K562 (cell line): Measurements from ENCODE around the gene RBBP8. TPM values are rescaled to one million over a fixed set of nuclear protein-coding genes. Genes with fewer than 3 reads are reported as not detected.

ENCODE experiments used
- ATAC-seq: fragments of 200-7000 bp; cut with Tn5 transposase; 3 replicates; pipeline ENCODE4 v1.9.1; 2020; ENCODE audit warnings: moderate library complexity
- BruUV-seq: library from RNA; stranded (reverse); fragments of 400-500 nt; replicated peaks from 2 replicates; lab custom pipeline; 2021; lab: Mats Ljungman, UMichigan
- CTCF ChIA-PET: fragments of 300-600 bp; formaldehyde crosslinking; extraction: SDS; loops from one replicate; lab custom pipeline; 2021; ENCODE audit warnings: low intra/inter-chr PET ratio; lab: Yijun Ruan, JAX
- POLR2A ChIA-PET: fragments of 300-600, 350-650 bp; sonication (Branson Sonifier 250); formaldehyde crosslinking; extraction: SDS; loops from one replicate; lab custom pipeline; 2021; ENCODE audit warnings: antibody characterized with exemption, inconsistent platforms; lab: Yijun Ruan, JAX
- DNase-seq, 4 experiments: peaks; one replicate each; pipeline versions ENCODE4 v3.0.0 to v3.0.0-alpha.2; 2011 to 2018; ENCODE audit warnings: low spot score in 3 of 4, mixed read lengths in 3 of 4; ENCODE audit errors: extremely low read depth in 1 of 4
- FAIRE-seq: peaks from 2 replicates; lab custom pipeline; 2011; peaks lifted over from hg19 to GRCh38; lab: Jason Lieb, UNC
- H2AFZ ChIP-seq: 2 replicates; pipeline ENCODE4 v1.6.0; 2011; ENCODE audit warnings: low read depth, low read length, control low read depth, inconsistent platforms
- H3K27ac ChIP-seq: fragments of 200-600 bp; 3 replicates; pipeline ENCODE4 v1.8.0; 2011; ENCODE audit warnings: low read depth, mild to moderate bottlenecking, control low read depth, inconsistent platforms, low read length, moderate library complexity, mixed read lengths; ENCODE audit errors: extremely low read depth
- H3K27me3 ChIP-seq, 2 experiments: fragments of 300-600 bp in 1 of 2; 2 replicates in 1 of 2; 3 replicates in 1 of 2; pipeline versions ENCODE4 v1.6.0 to v1.8.0; 2011; ENCODE audit warnings: inconsistent platforms in 2 of 2, low read length in 2 of 2, mild to moderate bottlenecking in 1 of 2, mixed read lengths in 1 of 2, moderate library complexity in 1 of 2; ENCODE audit not compliant: control insufficient read depth in 2 of 2, insufficient read depth in 2 of 2
- H3K36me3 ChIP-seq: fragments of 300-600 bp; 3 replicates; pipeline ENCODE4 v1.8.0; 2011; ENCODE audit warnings: mild to moderate bottlenecking, low read length, inconsistent platforms; ENCODE audit not compliant: control insufficient read depth, insufficient read depth
- H3K4me1 ChIP-seq, 2 experiments: fragments of 200-600 bp in 1 of 2; replicated peaks in 1 of 2; 2 replicates in 1 of 2; 3 replicates in 1 of 2; pipeline versions ENCODE4 v1.5.1 to v1.8.0; 2011; ENCODE audit warnings: inconsistent platforms in 2 of 2, low read length in 2 of 2, mild to moderate bottlenecking in 1 of 2, mixed read lengths in 1 of 2, moderate library complexity in 1 of 2; ENCODE audit not compliant: control insufficient read depth in 2 of 2, insufficient read depth in 2 of 2
- H3K4me2 ChIP-seq: 2 replicates; pipeline ENCODE4 v1.6.1; 2011; ENCODE audit warnings: low read length, control low read depth, inconsistent platforms, mixed read lengths; ENCODE audit not compliant: insufficient read depth
- H3K4me3 ChIP-seq: fragments of 200-600 bp; sonication (generic), shearing (Covaris generic); 2 replicates; pipeline ENCODE4 v1.5.1; 2016; ENCODE audit warnings: control low read depth, inconsistent platforms
- H3K79me2 ChIP-seq: fragments of 200-600 bp; 3 replicates; pipeline ENCODE4 v1.8.0; 2011; ENCODE audit warnings: low read length, inconsistent platforms; ENCODE audit not compliant: control insufficient read depth, insufficient read depth
- H3K9ac ChIP-seq, 2 experiments: 2 replicates each; pipeline versions ENCODE4 v1.6.0 to v1.6.1; 2011; ENCODE audit warnings: low read depth in 2 of 2, low read length in 2 of 2, control low read depth in 1 of 2, inconsistent platforms in 1 of 2, mild to moderate bottlenecking in 1 of 2, mixed read lengths in 1 of 2; ENCODE audit not compliant: insufficient read depth in 1 of 2
- H3K9me1 ChIP-seq: one replicate; pipeline ENCODE4 v1.6.0; 2011; ENCODE audit warnings: inconsistent platforms, mild to moderate bottlenecking, low read length, moderate library complexity; ENCODE audit not compliant: control insufficient read depth, insufficient read depth
- H3K9me3 ChIP-seq: replicated peaks from 2 replicates; pipeline ENCODE4 v1.5.1; 2011; ENCODE audit warnings: low read depth, low read length, inconsistent platforms; ENCODE audit not compliant: control insufficient read depth, insufficient read depth
- H4K20me1 ChIP-seq: replicated peaks from 2 replicates; pipeline ENCODE4 v1.6.1; 2011; ENCODE audit warnings: low read length, inconsistent platforms, mixed read lengths; ENCODE audit not compliant: control insufficient read depth, insufficient read depth
- MTA1 ChIP-seq: fragments of 450-650 bp; IDR thresholded peaks from 2 replicates; pipeline ENCODE4 v1.6.1; 2017; ENCODE audit warnings: borderline replicate concordance
- RBBP5 ChIP-seq: fragments of 200-600 bp; sonication (generic); IDR thresholded peaks from 2 replicates; pipeline ENCODE4 v1.6.1; 2012; ENCODE audit warnings: borderline replicate concordance, mild to moderate bottlenecking, low read length, control low read depth, inconsistent platforms; ENCODE audit not compliant: insufficient read depth, poor library complexity, severe bottlenecking
- SMC3 ChIP-seq: conservative IDR thresholded peaks from 2 replicates; pipeline ENCODE4 v1.6.1; 2011; ENCODE audit warnings: low read depth, low read length, improper control_type of control experiment; ENCODE audit not compliant: insufficient read depth
- SNRNP70 ChIP-seq: fragments of 200-400 bp; formaldehyde crosslinking; optimal IDR thresholded peaks from 2 replicates; pipeline ENCODE3; 2017; ENCODE audit warnings: low read depth, low read length
- WGBS: fragments of 100-300 bp; shearing (Covaris generic); methylation state at CpG from one replicate; pipeline ENCODE4 v1.1.6; 2016; ENCODE audit warnings: low coverage, mixed read lengths; ENCODE audit not compliant: insufficient coverage; ENCODE audit errors: missing lambda C conversion rate; 5-methylcytosine and 5-hydroxymethylcytosine counted together
- in situ Hi-C: fragments of 300-500 bp; cut with MboI; formaldehyde crosslinking; loops from 4 replicates; pipeline ENCODE4 v1.15.0; 2018; ENCODE audit warnings: inconsistent platforms, mixed read lengths
- intact Hi-C: fragments of 100-400 bp; cut with micrococcal nuclease; formaldehyde crosslinking; loops from 2 replicates; pipeline ENCODE4 v1.14.2; 2022
- polyA plus RNA-seq, 8 experiments: library from polyadenylated mRNA; depleted of rRNA in 4 of 8; stranded (reverse) in 5 of 8; unstranded in 3 of 8; fragments of >200 nt; fragmentation: Nextera tagmentation in 2 of 8; fragmentation: Illumina TruSeq in 1 of 8; extraction: Ambion mirVana in 2 of 8; extraction: Trizol in 1 of 8; gene quantifications; 2 replicates each; pipeline versions ENCODE4 v1.2.1 to v1.2.3, GENCODE V29; 2011 to 2014; ENCODE audit warnings: inconsistent platforms in 1 of 8, missing spikeins in 1 of 8
- total RNA-seq, 7 experiments: library from RNA; depleted of rRNA in 6 of 7; stranded (reverse); fragments of >200 nt in 6 of 7; fragmentation: Illumina TruSeq in 2 of 7; extraction: Trizol in 2 of 7; gene quantifications; 2 replicates each; pipeline versions ENCODE4 v1.2.1 to v1.2.3, GENCODE V29; 2011 to 2021; ENCODE audit warnings: low replicate concordance in 1 of 7
- TF ChIP-seq, protein P1 (sequence below), 2 experiments: fragments of 450-650 bp; formaldehyde crosslinking in 1 of 2; IDR thresholded peaks; 2 replicates each; pipeline versions ENCODE4 v1.4.0 to v1.6.1; 2014 to 2020; ENCODE audit warnings: mild to moderate bottlenecking in 2 of 2, borderline replicate concordance in 1 of 2, low read depth in 1 of 2
- TF ChIP-seq, protein P2 (sequence below): IDR thresholded peaks from 2 replicates; pipeline ENCODE4 v1.6.1; 2011; ENCODE audit warnings: borderline replicate concordance, low read depth, mild to moderate bottlenecking, moderate library complexity, low read length; ENCODE audit not compliant: insufficient read depth, poor library complexity, severe bottlenecking
- TF ChIP-seq, protein P3 (sequence below): fragments of 250-450 bp; sonication (Bioruptor Pico); IDR thresholded peaks from 2 replicates; pipeline ENCODE4 v1.8.0; 2021; ENCODE audit warnings: mild to moderate bottlenecking, moderate library complexity

RBBP8 gene
- total and polyA plus RNA-seq, 9 of the 15 experiments (the other 6 are each of a cell fraction or from before 2014, with no cell fraction given) = 28.4 to 63.1 (median 48.9) TPM

DNA sequence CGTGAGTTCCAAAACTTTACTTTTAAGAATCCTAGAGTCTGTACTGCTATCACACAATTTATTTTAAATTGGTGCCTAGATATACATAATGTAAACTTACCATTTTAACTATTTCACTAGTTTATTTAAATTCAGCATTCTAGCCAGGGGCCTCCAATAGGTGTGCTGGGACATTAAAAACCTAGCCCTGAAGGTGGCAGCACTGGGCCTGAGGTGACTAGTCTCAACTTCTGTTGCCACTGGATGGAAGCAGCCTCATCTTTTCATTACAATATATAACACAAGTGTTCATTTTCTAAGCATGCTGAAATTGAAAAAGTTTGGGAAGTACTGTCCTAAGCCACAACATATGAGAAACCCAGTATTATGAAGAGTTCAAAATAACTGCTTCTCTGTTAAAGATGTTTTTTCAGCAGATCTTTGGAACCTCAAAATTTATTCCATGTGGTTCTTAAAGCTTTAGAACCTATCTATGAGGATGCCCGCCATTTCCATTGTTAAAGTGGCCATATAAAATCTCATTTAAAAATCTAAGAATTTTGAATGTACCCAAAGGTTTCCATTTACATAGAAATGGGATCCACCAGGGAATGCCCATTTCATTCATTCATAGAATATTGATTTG is 2.9 kb upstream of the RBBP8 start:
- H3K4me2 ChIP-seq = no peak overlapping the region
- WGBS = 18% methylated on average over 2 of the region's 2 CpGs
- DNase-seq (peak; percentile 74 to 87 (median 75)), ATAC-seq (peak; percentile 69), FAIRE-seq (peak; percentile 86)
- H3K9me1 ChIP-seq = no peaks in the 10 kb centered on the region
- H3K27me3 ChIP-seq = no peaks in the 10 kb centered on the region
- CTCF ChIA-PET = interaction anchor here (0.6 to 3.1 kb wide), 3 partner anchors 49 to 194 kb away, joined by 3 to 17 read pairs (median 4); no protein-coding TSS in a partner anchor
- POLR2A ChIA-PET = interaction anchor here (1.0 kb wide), 1 partner anchor 10 kb away, joined by 3 read pairs; no protein-coding TSS in a partner anchor
- no peak overlapping the region for H3K4me3 ChIP-seq
- H3K4me1 ChIP-seq = peaks cover 5 to 16% of the 10 kb centered on the region in 2 experiments; a peak in 3 of 5 replicates
- no TSS peak for BruUV-seq
- in situ Hi-C loops (no loop called here), intact Hi-C loops (loop anchor here (5.0 to 10.0 kb wide), 2 partner anchors 42 to 145 kb away; no protein-coding TSS in a partner anchor)
- H3K9me3 ChIP-seq = no peaks in the 10 kb centered on the region
- peaks cover 19% of the 10 kb centered on the region for H3K79me2 ChIP-seq
- no peaks in the 10 kb centered on the region for H3K36me3 ChIP-seq
- no peak overlapping the region for H3K27ac ChIP-seq
- H3K9ac ChIP-seq = no peak overlapping the region
- H4K20me1 ChIP-seq = no peaks in the 10 kb centered on the region
- H2AFZ ChIP-seq = no peak overlapping the region
- TF ChIP-seq, protein P1, sequence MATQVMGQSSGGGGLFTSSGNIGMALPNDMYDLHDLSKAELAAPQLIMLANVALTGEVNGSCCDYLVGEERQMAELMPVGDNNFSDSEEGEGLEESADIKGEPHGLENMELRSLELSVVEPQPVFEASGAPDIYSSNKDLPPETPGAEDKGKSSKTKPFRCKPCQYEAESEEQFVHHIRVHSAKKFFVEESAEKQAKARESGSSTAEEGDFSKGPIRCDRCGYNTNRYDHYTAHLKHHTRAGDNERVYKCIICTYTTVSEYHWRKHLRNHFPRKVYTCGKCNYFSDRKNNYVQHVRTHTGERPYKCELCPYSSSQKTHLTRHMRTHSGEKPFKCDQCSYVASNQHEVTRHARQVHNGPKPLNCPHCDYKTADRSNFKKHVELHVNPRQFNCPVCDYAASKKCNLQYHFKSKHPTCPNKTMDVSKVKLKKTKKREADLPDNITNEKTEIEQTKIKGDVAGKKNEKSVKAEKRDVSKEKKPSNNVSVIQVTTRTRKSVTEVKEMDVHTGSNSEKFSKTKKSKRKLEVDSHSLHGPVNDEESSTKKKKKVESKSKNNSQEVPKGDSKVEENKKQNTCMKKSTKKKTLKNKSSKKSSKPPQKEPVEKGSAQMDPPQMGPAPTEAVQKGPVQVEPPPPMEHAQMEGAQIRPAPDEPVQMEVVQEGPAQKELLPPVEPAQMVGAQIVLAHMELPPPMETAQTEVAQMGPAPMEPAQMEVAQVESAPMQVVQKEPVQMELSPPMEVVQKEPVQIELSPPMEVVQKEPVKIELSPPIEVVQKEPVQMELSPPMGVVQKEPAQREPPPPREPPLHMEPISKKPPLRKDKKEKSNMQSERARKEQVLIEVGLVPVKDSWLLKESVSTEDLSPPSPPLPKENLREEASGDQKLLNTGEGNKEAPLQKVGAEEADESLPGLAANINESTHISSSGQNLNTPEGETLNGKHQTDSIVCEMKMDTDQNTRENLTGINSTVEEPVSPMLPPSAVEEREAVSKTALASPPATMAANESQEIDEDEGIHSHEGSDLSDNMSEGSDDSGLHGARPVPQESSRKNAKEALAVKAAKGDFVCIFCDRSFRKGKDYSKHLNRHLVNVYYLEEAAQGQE (IDR thresholded peaks at IDR 0.05; ENCODE audit: borderline replicate concordance) = peak; percentile 40; the same call in 1 of the 2 replicates
- TF ChIP-seq, protein P1 (CRISPR knock-in tag; IDR thresholded peaks at IDR 0.05; ENCODE audit: low read depth) = no peak
- TF ChIP-seq, protein P2, sequence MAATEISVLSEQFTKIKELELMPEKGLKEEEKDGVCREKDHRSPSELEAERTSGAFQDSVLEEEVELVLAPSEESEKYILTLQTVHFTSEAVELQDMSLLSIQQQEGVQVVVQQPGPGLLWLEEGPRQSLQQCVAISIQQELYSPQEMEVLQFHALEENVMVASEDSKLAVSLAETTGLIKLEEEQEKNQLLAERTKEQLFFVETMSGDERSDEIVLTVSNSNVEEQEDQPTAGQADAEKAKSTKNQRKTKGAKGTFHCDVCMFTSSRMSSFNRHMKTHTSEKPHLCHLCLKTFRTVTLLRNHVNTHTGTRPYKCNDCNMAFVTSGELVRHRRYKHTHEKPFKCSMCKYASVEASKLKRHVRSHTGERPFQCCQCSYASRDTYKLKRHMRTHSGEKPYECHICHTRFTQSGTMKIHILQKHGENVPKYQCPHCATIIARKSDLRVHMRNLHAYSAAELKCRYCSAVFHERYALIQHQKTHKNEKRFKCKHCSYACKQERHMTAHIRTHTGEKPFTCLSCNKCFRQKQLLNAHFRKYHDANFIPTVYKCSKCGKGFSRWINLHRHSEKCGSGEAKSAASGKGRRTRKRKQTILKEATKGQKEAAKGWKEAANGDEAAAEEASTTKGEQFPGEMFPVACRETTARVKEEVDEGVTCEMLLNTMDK = peak; percentile 14
- TF ChIP-seq SNRNP70 = no peak
- no peak for TF ChIP-seq MTA1
- no peak for TF ChIP-seq RBBP5
- TF ChIP-seq, protein P3, sequence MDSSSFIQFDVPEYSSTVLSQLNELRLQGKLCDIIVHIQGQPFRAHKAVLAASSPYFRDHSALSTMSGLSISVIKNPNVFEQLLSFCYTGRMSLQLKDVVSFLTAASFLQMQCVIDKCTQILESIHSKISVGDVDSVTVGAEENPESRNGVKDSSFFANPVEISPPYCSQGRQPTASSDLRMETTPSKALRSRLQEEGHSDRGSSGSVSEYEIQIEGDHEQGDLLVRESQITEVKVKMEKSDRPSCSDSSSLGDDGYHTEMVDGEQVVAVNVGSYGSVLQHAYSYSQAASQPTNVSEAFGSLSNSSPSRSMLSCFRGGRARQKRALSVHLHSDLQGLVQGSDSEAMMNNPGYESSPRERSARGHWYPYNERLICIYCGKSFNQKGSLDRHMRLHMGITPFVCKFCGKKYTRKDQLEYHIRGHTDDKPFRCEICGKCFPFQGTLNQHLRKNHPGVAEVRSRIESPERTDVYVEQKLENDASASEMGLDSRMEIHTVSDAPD (CRISPR knock-in tag) = no peak
- 0 out of 2 replicates have a peak, but pooled peaks have one; percentile 27 for TF ChIP-seq SMC3
